Heart right ventricle (tissue), 16 donors: Measurements from ENCODE around the gene CLPSL1. TPM values are rescaled to one million over a fixed set of nuclear protein-coding genes. Genes with fewer than 3 reads are reported as not detected.

Source experiments
- ATAC-seq, 8 donors: fragments of 200-7000 bp; cut with Tn5 transposase; one replicate each; pipeline ENCODE4 v1.9.1; 2020; ENCODE audit warnings: mild to moderate bottlenecking in 8 of 8, moderate library complexity in 8 of 8, moderate number of reproducible peaks in 1 of 8
- DNase-seq, 2 donors: peaks; one replicate each; pipeline ENCODE4 v3.0.0-alpha.2; 2020
- H3K27ac ChIP-seq, 10 donors: fragments of 200-600 bp; sonication (generic) in 2 of 10; one replicate each; pipeline versions ENCODE4 v1.5.0 to v1.8.0; 2020 to 2022; ENCODE audit warnings: mild to moderate bottlenecking in 3 of 10
- H3K27me3 ChIP-seq, 7 donors: fragments of 200-600 bp; one replicate each; pipeline ENCODE4 v1.8.0; 2021 to 2022; ENCODE audit warnings: mild to moderate bottlenecking in 2 of 7
- H3K36me3 ChIP-seq, 9 donors: fragments of 200-600 bp; sonication (generic) in 1 of 9; one replicate each; pipeline versions ENCODE4 v1.5.0 to v1.8.0; 2020 to 2022; ENCODE audit warnings: mild to moderate bottlenecking in 2 of 9
- H3K4me1 ChIP-seq, 9 donors: fragments of 200-600 bp; sonication (generic) in 1 of 9; one replicate each; pipeline versions ENCODE4 v1.5.0 to v1.8.0; 2020 to 2022; ENCODE audit warnings: mild to moderate bottlenecking in 4 of 9
- H3K4me3 ChIP-seq, 10 donors: fragments of 200-600 bp; sonication (generic) in 2 of 10; one replicate each; pipeline versions ENCODE4 v1.5.0 to v1.8.0; 2020 to 2022; ENCODE audit warnings: mild to moderate bottlenecking in 7 of 10, moderate library complexity in 2 of 10
- H3K9me3 ChIP-seq, 11 donors: fragments of 200-600 bp in 10 of 11; sonication (generic) in 2 of 11; one replicate each; pipeline versions ENCODE4 v1.5.0 to v1.8.0; 2013 to 2022; ENCODE audit warnings: mild to moderate bottlenecking in 2 of 11, control low read depth in 1 of 11, moderate library complexity in 1 of 11
- CTCF ChIP-seq, 9 donors: fragments of 200-600 bp; sonication (generic) in 2 of 9; IDR thresholded peaks; one replicate each; pipeline versions ENCODE4 v1.5.0 to v1.8.0; 2021 to 2022; ENCODE audit warnings: antibody characterized with exemption in 9 of 9, mild to moderate bottlenecking in 5 of 9, moderate library complexity in 1 of 9
- WGBS, 2 donors: extraction: QIAGEN DNeasy Blood & Tissue Kit; methylation state at CpG; one replicate each; pipeline ENCODE4 v1.1.7; 2013; ENCODE audit warnings: inconsistent platforms in 1 of 2; 5-methylcytosine and 5-hydroxymethylcytosine counted together
- intact Hi-C, 10 donors: fragments of 100-400 bp; cut with DNase I; formaldehyde crosslinking; loops; one replicate each; pipeline versions ENCODE4 v1.11.1 to v1.14.2; 2022
- polyA plus RNA-seq, 2 donors: library from polyadenylated mRNA; stranded (reverse); fragments of 200-250 nt; gene quantifications; one replicate each; pipeline ENCODE4 v1.2.3, GENCODE V29; 2013
- total RNA-seq, 10 donors: library from RNA; stranded (reverse); fragmentation: NEBNext Ultra II Directional in 3 of 10; extraction: Animal tissue kit (Norgen Biotek cat#: 25700) in 3 of 10; gene quantifications; one replicate each; pipeline versions ENCODE4 v1.2.1 to v1.2.4, GENCODE V29; 2021 to 2023
- donor health status: Arrhythmogenic right ventricular cardiomyopathy.
- donor health status: ischemic (EF 13 %, LVEDD 7.1; RV severe dilation, severe dysfunction).
- donor health status: healthy with polysubstance abuse.
- donor health status: DM: no; HTN: yes; CAD: no.
- donor health status: DM: no; HTN: no; CAD: no.
- donor health status: ischemic (EF 25% LVEDD 6.9; RV normal size, moderate dysfunction).
- donor health status: ischemic (EF 25% LVEDD 5.7; RV mildly dilated, moderate dysfunction).
- donor health status: healthy.
- donor health status: DM: yes; HTN: yes; CAD: no.
- donor health status: Ischemic cardiomyopathy.
- donor health status: ischemic (EF 35%, LVEDD 5.7; RV mildly dilated, moderate dysfunction).
- donor health status: nonischemic (EF 11% LVEDD 7.7; RV severe dilation, severe dysfunction).
- donor health status: DM: yes; HTN: yes; CAD: no.
- donor health status: PGD.
- donor health status: ischemic (EF 29% LVEDD 5.4; RV normal size, mild dysfunction).
- donor health status: nonischemic (EF 23%, LVEDD 6.1; RV moderate dilation, normal function).

The CLPSL1 gene
- total and polyA plus RNA-seq, 12 donors: not detected

GRCh38 chr6:35775031-35775430, 5.8 kb upstream of the CLPSL1 start:
- ATAC-seq (no peak), DNase-seq (no peak)
- Histone ChIP-seq H3K4me3 (no peak overlapping the region), H3K27ac (no peak overlapping the region), H3K4me1 (peaks cover 0 to 10% (median 6%) of the 10 kb centered on the region in 9 donors), H3K36me3 (no peaks in the 10 kb centered on the region), H3K27me3 (peaks cover 7 to 62% (median 38%) of the 10 kb centered on the region in 7 donors), H3K9me3 (no peaks in the 10 kb centered on the region)
- no peak for TF ChIP-seq CTCF (IDR thresholded peaks at IDR 0.05)
- 63 to 66% methylated on average over 6 of the region's 6 CpGs for WGBS, 2 donors
- intact Hi-C loops: no loop called here

GRCh38 chr6:35776364-35777215, 4.2 kb upstream of the CLPSL1 start, which contains the start of gene CLPSL2:
Gene CLPSL2, plus strand, starts transcription at chr6:35776598. Its CDS starts 21 bp downstream, at chr6:35776619.
- Histone ChIP-seq H3K4me3 (peak within 1 kb of the TSS; percentile 16 to 56 (median 46)), H3K4me1 (peaks cover 0 to 10% (median 6%) of the 10 kb centered on the region in 9 donors), H3K27ac (no peak within 1 kb of the TSS), H3K36me3 (no peaks in the 10 kb centered on the region), H3K27me3 (peaks cover 7 to 75% (median 38%) of the 10 kb centered on the region in 7 donors), H3K9me3 (no peaks in the 10 kb centered on the region)
- TF ChIP-seq CTCF (IDR thresholded peaks at IDR 0.05): peak in 1 of 9 donors; percentile 6
- 3% methylated on average over 51 to 56 of the region's 56 CpGs for WGBS, 2 donors
- intact Hi-C loops: no loop called here
- ATAC-seq (peak in 2 of 8 donors; percentile 27), DNase-seq (no peak)

GRCh38 chr6:35777356-35778102, 3.3 kb upstream of the CLPSL1 start:
- no peaks in the 10 kb centered on the region for H3K36me3 ChIP-seq
- no peak for TF ChIP-seq CTCF (IDR thresholded peaks at IDR 0.05)
- H3K27me3 ChIP-seq: peaks cover 7 to 84% (median 40%) of the 10 kb centered on the region in 7 donors
- 86 to 87% methylated on average over 10 of the region's 10 CpGs for WGBS, 2 donors
- no peaks in the 10 kb centered on the region for H3K9me3 ChIP-seq
- H3K4me3 ChIP-seq: no peak overlapping the region
- intact Hi-C loops: no loop called here
- H3K27ac ChIP-seq: no peak overlapping the region
- ATAC-seq: no peak
- peaks cover 0 to 10% (median 6%) of the 10 kb centered on the region in 9 donors for H3K4me1 ChIP-seq
- DNase-seq: no peak

GRCh38 chr6:35778437-35778836, 2.4 kb upstream of the CLPSL1 start:
- 67 to 82% methylated on average over 2 of the region's 2 CpGs for WGBS, 2 donors
- Histone ChIP-seq H3K36me3 (no peaks in the 10 kb centered on the region), H3K27ac (no peak overlapping the region), H3K4me3 (no peak overlapping the region), H3K27me3 (peaks cover 7 to 83% (median 45%) of the 10 kb centered on the region in 7 donors), H3K9me3 (no peaks in the 10 kb centered on the region), H3K4me1 (peaks cover 0 to 10% (median 6%) of the 10 kb centered on the region in 9 donors)
- DNase-seq: no peak
- TF ChIP-seq CTCF (IDR thresholded peaks at IDR 0.05): no peak
- intact Hi-C loops: no loop called here
- peak in 1 of 8 donors; percentile 74 for ATAC-seq
